ENCODE results near the gene LSAMP.

GRCh38 chr3:116331380-116331779, 113.9 kb downstream of the LSAMP start:
- TF ChIP-seq CTCF (IDR thresholded peaks at IDR 0.05; ENCODE audit: control extremely low read depth in 1 of 3, insufficient read depth in 1 of 3, low read depth in 1 of 3, low read length in 3 of 3) = no peak
- no peak for TF ChIP-seq ZNF274 (IDR thresholded peaks at IDR 0.05; ENCODE audit: borderline replicate concordance, extremely low read depth, low read length)
- no peak for TF ChIP-seq EZH2 (IDR thresholded peaks at IDR 0.05; ENCODE audit: low read depth, low read length, severe bottlenecking)
- TF ChIP-seq SAP30 (IDR thresholded peaks at IDR 0.05; ENCODE audit: insufficient read depth, insufficient replicate concordance, low read length) = no peak
- TF ChIP-seq EP300 (IDR thresholded peaks at IDR 0.05; ENCODE audit: borderline replicate concordance in 1 of 2, low read depth in 2 of 2, low read length in 2 of 2) = no peak
- no peak for TF ChIP-seq TEAD4 (IDR thresholded peaks at IDR 0.05; ENCODE audit: low read depth, low read length)
- no peak for TF ChIP-seq POLR2A (IDR thresholded peaks at IDR 0.05; ENCODE audit: control extremely low read depth in 1 of 2, low read depth in 2 of 2, low read length in 2 of 2)
- TF ChIP-seq POLR2AphosphoS5 (IDR thresholded peaks at IDR 0.05; ENCODE audit: low read depth, low read length) = no peak

All from H1 (cell line).